MM.1S (cell line): ENCODE data around the gene RAB43.
A peak's percentile ranks its signal among the peaks of the same experiment; 100 is the strongest.

Source experiments
- DNase-seq: peaks from one replicate; pipeline ENCODE4 v3.0.0-alpha.2; 2015
- H2AFZ ChIP-seq: fragments of 300-600 bp; sonication (generic); 2 replicates; pipeline ENCODE4 v1.6.0; 2016; ENCODE audit warnings: antibody characterized with exemption, low read length
- H3F3A ChIP-seq: fragments of 300-600 bp; sonication (generic); 2 replicates; pipeline ENCODE4 v1.6.1; 2016; ENCODE audit warnings: mild to moderate bottlenecking, antibody characterized with exemption, low read length, moderate library complexity, mixed read lengths; ENCODE audit not compliant: insufficient read depth
- H3K27ac ChIP-seq: fragments of 300-600 bp; sonication (generic); 2 replicates; pipeline ENCODE4 v1.5.1; 2016; ENCODE audit warnings: mild to moderate bottlenecking, low read length
- H3K27me3 ChIP-seq: fragments of 300-600 bp; sonication (generic); replicated peaks from 2 replicates; pipeline ENCODE4 v1.6.0; 2016; ENCODE audit warnings: low read length; ENCODE audit not compliant: insufficient read depth
- H3K36me3 ChIP-seq: fragments of 300-600 bp; sonication (generic); replicated peaks from 2 replicates; pipeline ENCODE4 v1.6.1; 2016; ENCODE audit warnings: mild to moderate bottlenecking, low read length, mixed read lengths; ENCODE audit not compliant: insufficient read depth
- H3K4me1 ChIP-seq: fragments of 300-600 bp; sonication (generic); 2 replicates; pipeline ENCODE4 v1.6.1; 2016; ENCODE audit warnings: low read length, mixed read lengths
- H3K4me2 ChIP-seq: fragments of 300-600 bp; sonication (generic); 2 replicates; pipeline ENCODE4 v1.6.0; 2016; ENCODE audit warnings: low read depth, low read length
- H3K4me3 ChIP-seq: fragments of 300-600 bp; sonication (generic); 2 replicates; pipeline ENCODE4 v1.5.1; 2016; ENCODE audit warnings: low read length, mixed read lengths
- H3K79me2 ChIP-seq: fragments of 300-600 bp; sonication (generic); 2 replicates; pipeline ENCODE4 v1.6.1; 2016; ENCODE audit warnings: mixed run types, low read length, mixed read lengths
- H3K9ac ChIP-seq: fragments of 300-600 bp; sonication (generic); 2 replicates; pipeline ENCODE4 v1.6.1; 2016; ENCODE audit warnings: low read length, mixed read lengths
- H3K9me2 ChIP-seq: fragments of 300-600 bp; sonication (generic); replicated peaks from 2 replicates; pipeline ENCODE4 v1.6.1; 2016; ENCODE audit warnings: mild to moderate bottlenecking, low read length, mixed read lengths; ENCODE audit not compliant: insufficient read depth
- H3K9me3 ChIP-seq: fragments of 300-600 bp; sonication (generic); replicated peaks from 2 replicates; pipeline ENCODE4 v1.6.1; 2016; ENCODE audit warnings: mild to moderate bottlenecking, low read length, mixed read lengths; ENCODE audit not compliant: insufficient read depth
- H4K20me1 ChIP-seq: fragments of 300-600 bp; sonication (generic); 2 replicates; pipeline ENCODE4 v1.6.1; 2016; ENCODE audit warnings: mild to moderate bottlenecking, low read length, moderate library complexity, mixed read lengths; ENCODE audit not compliant: insufficient read depth
- EZH2 ChIP-seq: fragments of 300-600 bp; sonication (generic); optimal IDR thresholded peaks from 2 replicates; pipeline ENCODE3; 2017; ENCODE audit warnings: low read depth, mild to moderate bottlenecking, antibody characterized with exemption, low read length, mixed read lengths
- EZH2phosphoT487 ChIP-seq: fragments of 300-600 bp; sonication (generic); IDR thresholded peaks from 2 replicates; pipeline ENCODE4 v1.6.1; 2018; ENCODE audit warnings: antibody characterized with exemption, low read length
- TF ChIP-seq, protein P1 (sequence below): fragments of 300-600 bp; sonication (generic); IDR thresholded peaks from 2 replicates; pipeline ENCODE4 v1.5.1; 2016; ENCODE audit warnings: antibody characterized with exemption, low read length, mixed read lengths

The RAB43 gene

DNA sequence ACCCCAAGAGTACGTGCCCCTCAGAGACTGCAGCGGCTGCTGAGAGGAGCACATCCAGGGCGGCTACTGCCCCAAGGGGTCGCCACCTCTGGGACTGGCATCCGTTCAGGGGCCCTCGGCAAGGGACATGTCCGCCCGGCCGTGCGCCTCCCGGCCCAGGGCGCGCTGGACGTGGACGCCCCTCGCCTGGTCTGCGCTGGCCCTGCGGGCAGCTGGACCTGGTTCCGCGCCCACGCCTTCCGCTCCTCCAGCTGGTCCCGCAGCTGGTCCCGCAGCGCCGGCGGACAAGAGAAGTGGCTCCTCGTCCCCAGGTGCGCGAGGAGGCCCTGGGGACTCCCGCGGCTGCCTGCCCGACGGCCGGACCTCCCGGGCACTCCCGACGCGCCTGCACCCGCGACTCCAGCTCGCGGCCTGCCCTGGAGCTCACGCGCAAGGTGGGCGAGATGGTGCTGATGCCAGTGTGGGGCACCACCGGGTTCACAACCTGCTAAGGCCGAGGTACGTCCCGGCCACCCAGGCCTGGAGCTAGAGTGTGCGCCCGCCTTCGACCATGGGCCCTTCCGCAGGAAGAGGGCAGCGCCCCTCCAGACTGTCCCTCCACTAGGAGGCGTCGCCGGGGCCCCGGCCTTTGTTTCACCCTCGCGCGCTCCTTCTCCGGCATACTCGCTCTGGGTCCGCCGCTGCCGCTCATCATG, 75.4 kb downstream of the RAB43 start:
- Histone ChIP-seq H3K4me3 (peak overlapping the region; percentile 54), H3K27me3 (peaks cover 8% of the 10 kb centered on the region; the same call in 1 of the 2 replicates), H4K20me1 (no peaks in the 10 kb centered on the region), H3K36me3 (no peaks in the 10 kb centered on the region), H3K9ac (no peak overlapping the region), H3F3A (no peaks in the 10 kb centered on the region), H3K79me2 (no peaks in the 10 kb centered on the region), H3K4me1 (no peaks in the 10 kb centered on the region), H3K4me2 (peak overlapping the region; percentile 79), H3K27ac (no peak overlapping the region), H2AFZ (peak overlapping the region; percentile 75), H3K9me2 (no peaks in the 10 kb centered on the region), H3K9me3 (no peaks in the 10 kb centered on the region)
- TF ChIP-seq EZH2phosphoT487 (no peak), EZH2 (no peak)
- TF ChIP-seq, protein P1, sequence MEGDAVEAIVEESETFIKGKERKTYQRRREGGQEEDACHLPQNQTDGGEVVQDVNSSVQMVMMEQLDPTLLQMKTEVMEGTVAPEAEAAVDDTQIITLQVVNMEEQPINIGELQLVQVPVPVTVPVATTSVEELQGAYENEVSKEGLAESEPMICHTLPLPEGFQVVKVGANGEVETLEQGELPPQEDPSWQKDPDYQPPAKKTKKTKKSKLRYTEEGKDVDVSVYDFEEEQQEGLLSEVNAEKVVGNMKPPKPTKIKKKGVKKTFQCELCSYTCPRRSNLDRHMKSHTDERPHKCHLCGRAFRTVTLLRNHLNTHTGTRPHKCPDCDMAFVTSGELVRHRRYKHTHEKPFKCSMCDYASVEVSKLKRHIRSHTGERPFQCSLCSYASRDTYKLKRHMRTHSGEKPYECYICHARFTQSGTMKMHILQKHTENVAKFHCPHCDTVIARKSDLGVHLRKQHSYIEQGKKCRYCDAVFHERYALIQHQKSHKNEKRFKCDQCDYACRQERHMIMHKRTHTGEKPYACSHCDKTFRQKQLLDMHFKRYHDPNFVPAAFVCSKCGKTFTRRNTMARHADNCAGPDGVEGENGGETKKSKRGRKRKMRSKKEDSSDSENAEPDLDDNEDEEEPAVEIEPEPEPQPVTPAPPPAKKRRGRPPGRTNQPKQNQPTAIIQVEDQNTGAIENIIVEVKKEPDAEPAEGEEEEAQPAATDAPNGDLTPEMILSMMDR, result 0 out of 2 replicates have a peak, but pooled peaks have one; percentile 1
- DNase-seq, result no peak

DNA sequence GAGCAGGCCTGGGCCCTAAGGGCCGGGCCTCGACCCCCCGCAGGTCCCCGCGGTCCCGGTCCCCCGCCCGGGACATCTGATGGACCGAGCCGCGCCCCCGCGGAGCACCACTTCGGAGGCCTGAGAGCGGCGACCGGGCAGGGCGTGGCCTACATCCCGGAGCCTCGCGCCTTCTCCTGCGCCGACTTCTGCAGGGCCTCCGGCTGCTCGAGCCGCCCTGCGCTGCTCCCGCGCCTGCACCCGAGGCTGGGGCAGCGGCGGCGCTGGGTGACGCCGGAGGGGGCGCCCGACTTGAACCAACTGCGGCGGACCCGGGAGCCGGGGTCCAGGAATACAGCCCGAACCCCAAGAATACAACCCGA, 75.9 kb downstream of the RAB43 start:
- H3K9me3 ChIP-seq, result no peaks in the 10 kb centered on the region
- no peaks in the 10 kb centered on the region for H4K20me1 ChIP-seq
- H2AFZ ChIP-seq, result peak overlapping the region; percentile 75
- H3K27ac ChIP-seq, result no peak overlapping the region
- H3K36me3 ChIP-seq, result no peaks in the 10 kb centered on the region
- H3K9me2 ChIP-seq, result no peaks in the 10 kb centered on the region
- H3K9ac ChIP-seq, result no peak overlapping the region
- H3K4me1 ChIP-seq, result no peaks in the 10 kb centered on the region
- H3F3A ChIP-seq, result no peaks in the 10 kb centered on the region
- peak; percentile 23 for DNase-seq
- peak overlapping the region; percentile 79 for H3K4me2 ChIP-seq
- peak overlapping the region; percentile 54 for H3K4me3 ChIP-seq
- H3K79me2 ChIP-seq, result no peaks in the 10 kb centered on the region
- H3K27me3 ChIP-seq, result peaks cover 8% of the 10 kb centered on the region; the same call in 1 of the 2 replicates
- TF ChIP-seq EZH2 (no peak), EZH2phosphoT487 (no peak)
- TF ChIP-seq, protein P1, result peak; percentile 18; the same call in 1 of the 2 replicates

DNA sequence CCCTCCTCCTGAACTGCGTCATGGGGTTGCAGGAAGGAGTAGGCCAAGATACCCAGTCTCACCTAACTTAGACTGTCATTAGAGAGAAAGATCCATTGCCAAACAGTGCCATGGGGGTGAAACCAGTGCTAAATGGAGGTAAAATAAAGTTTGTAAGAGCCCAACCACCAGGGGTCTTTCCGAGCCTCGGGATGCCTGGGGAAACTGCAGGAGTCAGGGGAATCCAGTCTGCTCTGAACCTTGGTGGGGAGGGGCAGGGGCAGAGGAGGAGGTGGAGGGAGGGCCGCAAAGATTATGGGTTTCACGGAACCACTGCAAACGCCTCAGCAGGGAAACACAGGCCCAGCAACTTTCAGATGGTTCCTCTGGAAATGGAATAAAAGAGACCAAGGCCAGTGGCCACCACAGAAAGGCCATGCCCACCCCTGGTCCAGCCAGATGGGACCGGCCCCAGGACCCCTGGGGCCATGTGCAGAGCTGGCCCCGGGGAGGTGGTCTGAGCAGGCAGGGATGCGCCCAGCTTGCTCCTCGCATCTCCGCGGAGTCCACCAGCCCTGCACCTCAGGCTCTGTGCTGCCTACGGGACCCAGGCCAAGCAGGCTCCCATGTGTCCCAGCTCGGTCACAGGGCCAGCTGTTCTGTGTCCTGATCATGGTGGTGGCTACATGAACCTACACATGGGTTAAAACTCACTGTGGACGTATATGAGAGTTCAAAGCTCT, 80.9 kb downstream of the RAB43 start:
- Histone ChIP-seq H3K9ac (no peak overlapping the region), H4K20me1 (no peaks in the 10 kb centered on the region), H3K9me3 (no peaks in the 10 kb centered on the region), H3K9me2 (no peaks in the 10 kb centered on the region), H3K27me3 (no peaks in the 10 kb centered on the region), H3K4me2 (no peak overlapping the region), H3K4me1 (no peaks in the 10 kb centered on the region), H3K79me2 (no peaks in the 10 kb centered on the region), H3K4me3 (no peak overlapping the region), H3K27ac (no peak overlapping the region), H2AFZ (no peak overlapping the region), H3F3A (no peaks in the 10 kb centered on the region), H3K36me3 (no peaks in the 10 kb centered on the region)
- TF ChIP-seq EZH2 (no peak), EZH2phosphoT487 (no peak)
- TF ChIP-seq, protein P1, result no peak
- no peak for DNase-seq
